SH-SY5Y (cell line): ENCODE measurements around the gene IPO5.

Experiments used
- GATA2 ChIP-seq: IDR thresholded peaks from 2 replicates; pipeline ENCODE4 v1.6.1; 2011; ENCODE audit warnings: mild to moderate bottlenecking, low read depth, low read length
- GATA3 ChIP-seq: IDR thresholded peaks from 2 replicates; pipeline ENCODE4 v1.6.1; 2011; ENCODE audit warnings: low read depth, mild to moderate bottlenecking, low read length, moderate library complexity

Gene IPO5

GRCh38 chr13:97975848-97976609 is 22.6 kb downstream of the IPO5 start:
- TF ChIP-seq GATA3 (no peak), GATA2 (0 out of 2 replicates have a peak, but pooled peaks have one; percentile 4)

- no peak for TF ChIP-seq GATA3
- TF ChIP-seq GATA2, result no peak
Measured at GRCh38 chr13:97976610-97977521, 23.4 kb downstream of the IPO5 start.

GRCh38 chr13:97977982-97978381 is 24.5 kb downstream of the IPO5 start:
- no peak for TF ChIP-seq GATA3

GRCh38 chr13:97978651-97979050 is 25.2 kb downstream of the IPO5 start:
- TF ChIP-seq GATA2 (no peak), GATA3 (no peak; the same call in 1 of the 2 replicates)

- TF ChIP-seq GATA2 (no peak), GATA3 (no peak)
Measured at GRCh38 chr13:97979051-97979450, 25.6 kb downstream of the IPO5 start.

GRCh38 chr13:97979556-97979955 is 26.1 kb downstream of the IPO5 start:
- no peak for TF ChIP-seq GATA2
- no peak for TF ChIP-seq GATA3

GRCh38 chr13:97982286-97982685 is 28.8 kb downstream of the IPO5 start:
- TF ChIP-seq GATA3 (no peak), GATA2 (no peak)

GRCh38 chr13:97986835-97987234 is 33.4 kb downstream of the IPO5 start:
- TF ChIP-seq GATA3 (no peak), GATA2 (no peak)

GRCh38 chr13:97999653-98000052 is 46.2 kb downstream of the IPO5 start:
- TF ChIP-seq GATA2 (no peak), GATA3 (no peak)

GRCh38 chr13:98004107-98004506 is 50.6 kb downstream of the IPO5 start:
- TF ChIP-seq GATA3 (no peak), GATA2 (no peak)

GRCh38 chr13:98007001-98007400 is 53.5 kb downstream of the IPO5 start:
- TF ChIP-seq GATA2 (no peak), GATA3 (no peak)

- no peak for TF ChIP-seq GATA2
- TF ChIP-seq GATA3, result no peak
Measured at GRCh38 chr13:98013241-98013640, 59.8 kb downstream of the IPO5 start.

GRCh38 chr13:98014766-98015165 is 61.3 kb downstream of the IPO5 start:
- TF ChIP-seq GATA3 (no peak), GATA2 (no peak)

- TF ChIP-seq GATA3 (no peak), GATA2 (no peak)
Measured at GRCh38 chr13:98018293-98018692, 64.8 kb downstream of the IPO5 start.

GRCh38 chr13:98019186-98019585 is 65.7 kb downstream of the IPO5 start:
- no peak for TF ChIP-seq GATA2
- TF ChIP-seq GATA3, result no peak

GRCh38 chr13:98020271-98020670 is 66.8 kb downstream of the IPO5 start:
- TF ChIP-seq GATA3 (no peak), GATA2 (no peak)
